ENCODE measurements around the gene CTBS.
"Not testable (repeated sequence)": the region's sequence is repeated elsewhere in the genome, so short reads cannot be mapped to it uniquely, and the experiment has no call there.

Gene CTBS

DNA sequence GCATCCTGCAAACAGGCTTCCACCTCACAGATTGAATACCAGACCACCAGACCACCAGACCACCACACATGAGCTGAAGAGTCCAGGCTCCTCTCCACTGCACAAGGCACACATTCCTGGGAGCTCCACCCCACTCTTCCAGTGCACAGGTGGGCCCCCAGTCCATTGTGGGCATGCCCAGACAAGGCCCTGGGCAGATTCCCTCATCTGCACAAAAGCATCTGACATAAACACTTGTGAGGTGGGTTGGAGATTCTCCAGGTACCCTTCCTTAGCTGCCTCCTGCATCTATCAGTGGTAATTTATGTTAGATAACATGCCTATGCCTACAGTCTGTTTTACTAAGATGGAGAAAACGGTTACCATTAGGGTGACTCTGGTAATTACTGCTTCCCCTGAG is 11.6 kb upstream of the CTBS start:
- no peak for DNase-seq (ENCODE audit: low read depth)

DNA sequence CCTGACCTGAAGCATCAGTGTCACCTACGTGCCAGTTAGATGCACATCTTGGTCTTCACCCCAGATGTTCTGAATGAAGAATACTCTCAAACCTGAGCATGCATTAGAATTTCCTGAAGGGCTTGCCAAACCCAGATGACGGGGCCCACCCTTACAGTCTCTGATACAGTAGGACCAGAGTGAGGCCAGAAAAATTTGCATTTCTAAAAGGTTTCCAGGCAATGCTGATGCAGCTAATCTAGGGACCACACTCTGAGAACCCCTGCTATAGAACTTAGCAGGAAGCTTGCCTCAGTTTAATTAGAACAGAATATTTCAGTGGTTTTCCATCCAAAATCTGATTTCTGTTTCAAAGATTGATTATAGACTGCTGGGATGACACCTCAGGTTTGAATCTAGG is 9.9 kb upstream of the CTBS start:
- DNase-seq (ENCODE audit: low read depth): no peak

DNA sequence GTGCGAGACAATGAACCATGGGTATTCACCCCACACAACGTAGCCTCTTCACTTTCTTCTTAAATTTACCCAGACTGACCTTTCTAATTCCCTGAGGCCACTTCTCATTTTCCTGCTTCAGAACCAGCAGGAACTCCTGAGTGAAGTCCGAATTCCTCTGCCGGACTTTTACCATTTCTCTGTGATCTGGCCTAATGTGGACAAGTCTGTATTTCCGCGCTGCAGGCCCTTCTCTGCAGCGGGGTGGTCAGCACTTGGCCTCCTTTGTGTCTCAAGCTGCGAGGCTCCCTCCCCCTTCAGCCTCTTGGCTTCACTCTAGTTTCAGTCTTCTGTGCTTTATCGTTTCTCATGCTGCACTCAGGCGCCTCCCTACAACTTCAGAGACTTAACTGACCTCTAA is 9.4 kb upstream of the CTBS start:
- DNase-seq (ENCODE audit: low read depth): no peak

DNA sequence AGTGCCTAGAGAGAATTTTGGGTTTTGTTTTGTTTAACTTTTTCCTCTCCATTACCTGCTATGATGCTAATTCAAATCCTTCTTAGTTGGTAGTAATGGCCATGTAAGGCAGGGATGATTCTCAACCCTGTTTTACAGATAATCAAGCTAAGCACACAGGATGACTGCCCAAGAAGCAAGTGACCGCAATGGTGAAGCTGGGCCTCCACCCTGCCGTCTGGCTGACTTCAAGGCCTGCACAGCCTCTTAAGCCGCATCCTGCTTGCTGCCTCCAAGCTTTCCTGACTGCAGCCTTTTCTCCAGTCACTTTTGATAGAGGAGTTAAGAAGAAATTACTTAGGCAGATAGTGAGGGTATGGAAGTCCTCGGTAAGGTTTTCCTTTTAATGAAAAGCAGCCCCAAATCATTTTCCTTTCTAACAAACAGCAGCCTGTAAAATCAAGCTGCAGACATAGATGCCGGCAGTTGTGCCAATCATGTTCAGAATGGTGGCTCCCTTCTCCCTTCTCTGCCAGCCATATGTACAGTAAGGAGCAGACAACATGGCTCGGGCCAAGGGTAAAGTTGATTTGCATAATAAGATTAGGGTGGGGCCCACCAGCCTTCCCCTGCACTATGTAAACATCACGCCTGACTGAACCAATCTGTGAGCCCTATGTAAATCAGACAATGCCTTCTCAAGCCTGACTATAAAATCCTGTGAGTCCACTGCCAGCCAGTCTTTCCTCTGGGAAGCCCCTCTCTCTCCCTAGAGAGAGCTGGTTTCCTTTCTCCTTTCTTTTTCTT is 8.8 kb upstream of the CTBS start:
- DNase-seq (ENCODE audit: low read depth): no peak

DNA sequence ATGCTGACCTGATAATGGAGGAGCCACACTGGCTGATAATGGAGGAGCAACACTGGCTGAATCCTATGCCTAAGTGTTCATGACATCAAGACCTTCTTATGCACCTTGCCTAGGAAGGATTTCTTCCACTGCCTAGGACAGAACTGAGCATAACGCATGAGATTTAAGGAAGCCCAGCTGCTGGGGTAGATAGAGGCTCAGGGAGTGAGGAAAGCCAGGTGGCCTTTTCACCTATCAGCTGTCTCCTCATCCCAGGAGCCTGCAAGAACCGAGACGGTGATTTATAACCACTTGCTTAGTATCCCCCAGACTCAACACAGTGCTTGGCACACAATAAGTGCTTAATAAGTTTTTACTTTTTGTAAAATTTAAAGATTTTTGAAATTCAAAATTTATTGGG is 7.4 kb upstream of the CTBS start:
- no peak for DNase-seq (ENCODE audit: low read depth)

DNA sequence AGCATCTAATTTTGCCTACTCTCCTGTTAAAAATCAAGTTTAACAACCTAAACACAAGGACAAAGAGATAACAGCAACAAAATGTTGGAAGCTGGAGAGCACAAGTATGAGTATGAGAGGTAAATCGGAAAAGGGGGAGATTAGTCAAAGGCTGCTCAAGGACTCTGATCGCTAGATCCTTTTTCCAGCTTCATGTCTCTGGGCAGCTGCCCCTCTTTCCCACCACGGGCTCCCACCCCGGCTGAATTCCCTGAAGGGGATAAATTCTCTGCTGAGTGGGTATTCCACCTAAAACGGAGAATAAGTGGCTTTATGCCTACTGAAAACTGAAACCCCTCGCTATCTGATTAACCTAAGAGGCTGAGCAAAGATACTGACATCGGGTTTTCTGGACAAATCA is 696 bp upstream of the CTBS start:
- no peak for DNase-seq (ENCODE audit: low read depth)

DNA sequence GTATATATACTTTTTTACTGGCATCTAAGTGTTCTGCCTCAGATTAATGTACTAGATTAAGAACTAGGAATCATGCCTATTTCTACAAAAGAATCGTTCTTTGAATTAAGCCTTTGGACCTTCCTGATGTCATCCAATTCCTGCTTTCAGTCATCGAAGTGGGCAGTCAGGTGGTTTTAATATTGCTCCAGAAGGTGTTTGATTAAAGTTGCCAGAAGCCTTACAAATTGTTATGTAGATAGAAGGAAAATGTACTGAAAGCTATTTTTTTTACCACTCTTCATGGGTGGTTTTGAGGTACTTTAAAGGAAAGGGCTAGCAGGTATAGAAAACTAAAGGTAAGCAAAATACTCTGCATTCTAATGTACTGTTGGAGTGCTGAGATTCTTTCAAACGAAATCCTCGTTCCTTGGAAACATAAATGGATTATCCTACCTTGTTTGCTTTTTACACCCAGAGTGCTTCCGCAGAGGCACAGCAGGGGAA is 716 bp downstream of the CTBS start:
- no peak for DNase-seq (ENCODE audit: low read depth)

- DNase-seq (ENCODE audit: low read depth): no peak
Observed at GRCh38 chr1:84571150-84571535, 3.1 kb downstream of the CTBS start.

GRCh38 chr1:84570436-84571149 is 3.6 kb downstream of the CTBS start:
- DNase-seq (ENCODE audit: low read depth): no peak

DNA sequence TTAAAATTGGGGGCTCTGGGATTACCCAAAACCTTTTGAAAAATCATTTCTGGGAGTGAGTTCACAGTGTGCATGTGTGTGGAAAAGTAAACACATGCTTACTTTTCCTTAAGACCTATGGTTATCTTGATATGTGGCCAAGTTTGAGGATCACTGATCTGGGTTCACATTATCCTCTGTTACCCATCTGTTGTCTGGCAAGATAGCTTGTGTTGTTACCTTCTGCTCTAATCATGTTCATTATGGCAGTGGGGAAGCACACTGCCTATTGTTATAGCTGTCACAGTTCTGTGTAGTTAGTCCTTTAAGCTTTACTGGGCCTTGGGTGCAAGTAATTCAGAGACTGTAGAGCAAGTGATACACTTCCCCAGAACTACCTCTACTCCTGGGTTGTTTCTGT is 5.0 kb downstream of the CTBS start:
- DNase-seq (ENCODE audit: low read depth): no peak

DNA sequence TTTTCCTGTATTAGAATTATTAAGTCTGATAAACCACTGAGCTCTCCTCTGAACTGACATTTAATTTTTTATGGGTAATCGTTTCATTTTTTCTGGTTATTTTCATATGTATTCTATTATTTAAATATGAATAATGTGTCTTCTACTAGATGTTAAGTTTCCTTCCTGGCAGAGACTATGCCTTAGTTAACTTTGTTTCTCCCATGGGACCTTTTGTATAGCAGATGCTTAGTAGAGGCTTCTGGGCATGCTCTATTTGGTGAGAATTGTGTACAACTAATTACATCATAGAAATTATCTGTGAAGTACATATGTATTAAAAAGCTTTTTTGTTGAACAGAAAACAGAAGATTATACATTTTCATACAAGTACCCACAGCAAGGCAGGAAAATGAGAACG is 23.4 kb downstream of the CTBS start:
- DNase-seq (ENCODE audit: low read depth): no peak

DNA sequence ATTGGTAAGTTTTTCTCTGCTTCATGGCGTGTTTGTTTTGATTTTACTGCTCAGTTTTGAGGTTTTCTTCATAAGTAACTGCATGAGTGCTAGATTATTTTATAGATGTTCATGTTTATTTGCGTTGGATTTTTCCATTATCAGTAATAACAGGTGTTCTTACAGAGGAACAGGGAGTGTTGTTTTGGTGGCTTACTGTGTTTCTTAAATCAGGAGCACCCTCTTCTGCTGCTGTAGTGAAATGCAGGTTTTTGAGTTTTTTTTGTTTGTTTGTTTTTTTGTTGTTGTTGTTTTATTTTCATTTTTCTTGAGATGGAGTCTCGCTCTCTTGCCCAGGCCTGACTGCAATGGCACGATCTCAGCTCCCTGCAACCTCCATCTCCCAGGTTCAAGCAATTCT is 32.6 kb downstream of the CTBS start:
- no peak for DNase-seq (ENCODE audit: low read depth)

- no peak for DNase-seq (ENCODE audit: low read depth)
Observed at GRCh38 chr1:84540759-84541158, 33.5 kb downstream of the CTBS start.

GRCh38 chr1:84539972-84540371 is 34.3 kb downstream of the CTBS start:
- no peak for DNase-seq (ENCODE audit: low read depth)

- no peak for DNase-seq (ENCODE audit: low read depth)
Observed at GRCh38 chr1:84538599-84538998, 35.6 kb downstream of the CTBS start.

DNA sequence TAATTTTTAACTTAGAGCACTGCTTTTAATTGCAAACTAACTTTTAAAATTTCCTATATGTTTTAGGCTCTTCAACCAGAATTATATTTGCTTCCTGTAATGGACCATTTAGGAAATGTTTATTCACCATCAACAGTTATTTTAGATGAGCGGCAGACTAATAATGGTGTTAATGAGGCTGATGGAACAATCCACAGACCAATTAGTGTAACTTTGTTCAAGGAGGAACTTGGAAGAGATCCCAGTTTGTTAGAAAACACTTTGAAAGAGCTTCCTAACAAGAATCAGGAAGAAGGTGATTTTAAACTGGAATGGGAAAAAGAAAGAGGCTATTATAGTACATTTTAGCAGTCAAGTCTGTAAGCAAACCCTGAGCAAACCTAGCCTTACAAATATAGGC is 48.5 kb downstream of the CTBS start:
- no peak for DNase-seq (ENCODE audit: low read depth)

- DNase-seq (ENCODE audit: low read depth): no peak
Observed at GRCh38 chr1:84524590-84524989, 49.6 kb downstream of the CTBS start.

- DNase-seq (ENCODE audit: low read depth): no peak
Observed at GRCh38 chr1:84510668-84511067, 63.6 kb downstream of the CTBS start.

GRCh38 chr1:84510165-84510564 is 64.1 kb downstream of the CTBS start:
- no peak for DNase-seq (ENCODE audit: low read depth)

- no peak for DNase-seq (ENCODE audit: low read depth)
Observed at GRCh38 chr1:84509029-84509428, 65.2 kb downstream of the CTBS start.

GRCh38 chr1:84508510-84508909 is 65.7 kb downstream of the CTBS start:
- DNase-seq (ENCODE audit: low read depth): no peak

DNA sequence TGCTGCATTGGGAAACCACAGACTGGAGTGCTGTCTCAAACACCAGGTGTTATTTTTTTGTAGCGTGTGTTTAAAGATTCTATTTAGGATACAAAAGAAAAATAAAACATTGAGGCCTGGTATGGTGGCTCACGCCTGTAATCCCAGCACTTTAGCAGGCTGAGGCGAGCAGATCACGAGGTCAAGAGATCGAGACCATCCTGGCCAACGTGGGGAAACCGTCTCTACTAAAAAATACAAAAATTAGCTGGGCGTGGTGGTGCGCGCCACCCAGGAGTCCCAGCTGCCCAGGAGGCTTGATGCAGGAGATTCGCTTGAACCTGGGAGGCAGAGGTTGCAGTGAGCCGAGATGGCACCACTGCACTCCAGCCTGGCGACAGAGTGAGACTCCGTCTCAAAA is 66.4 kb downstream of the CTBS start:
- DNase-seq (ENCODE audit: low read depth): not testable (repeated sequence)

- DNase-seq (ENCODE audit: low read depth): no peak
Observed at GRCh38 chr1:84506729-84507453, 67.3 kb downstream of the CTBS start.
